ENCODE data around the gene PNKD. TPM values are rescaled to one million over a fixed set of nuclear protein-coding genes. Genes with fewer than 3 reads are reported as not detected.
A peak's percentile ranks its signal among the peaks of the same experiment; 100 is the strongest.

The PNKD gene
- total and polyA plus RNA-seq, 2 donors from 2014 or later, result 90.6 to 244 TPM

DNA sequence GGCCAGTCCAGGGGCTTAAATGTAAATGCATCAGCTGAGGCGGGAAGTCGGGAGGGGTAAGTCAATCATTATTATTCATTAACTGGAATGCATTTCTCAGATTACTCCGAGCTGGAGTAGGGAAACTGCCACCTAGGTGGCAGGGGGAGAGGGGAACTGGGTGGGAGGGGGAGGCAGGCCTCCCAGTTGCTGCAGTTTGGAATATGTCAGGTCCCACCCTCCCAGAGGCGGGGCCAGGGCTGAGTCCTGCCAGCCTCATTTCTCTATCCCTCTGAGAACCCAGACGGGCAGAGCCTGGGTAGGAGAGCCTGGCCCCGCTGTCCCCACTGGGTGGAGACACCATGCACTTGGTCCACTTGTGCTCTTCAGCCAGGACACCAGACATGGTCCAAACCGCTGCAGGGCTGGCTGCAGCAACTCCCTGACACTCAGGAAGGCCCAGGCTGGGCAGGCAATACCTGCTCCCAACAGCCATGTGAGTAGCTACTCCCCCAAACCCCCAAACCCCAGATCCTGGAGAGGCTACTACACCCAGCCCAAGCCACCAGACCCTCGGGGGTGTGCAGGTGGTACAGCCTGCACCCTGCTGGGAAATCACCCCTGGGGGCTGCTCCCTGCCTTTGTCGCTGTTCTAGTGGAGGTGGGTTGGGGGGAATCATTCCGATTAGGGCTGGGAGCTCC, 9.4 kb upstream of the PNKD start, which contains the start of gene GPBAR1:
Gene GPBAR1, plus strand, starts transcription at position 274 of the 681 bp plus-strand sequence. CDS start 1,710 bp downstream, outside the sequence.
- Histone ChIP-seq H3K4me1 (ENCODE audit: control insufficient read depth in 2 of 3, insufficient read depth in 2 of 3, low read depth in 1 of 3, low read length in 3 of 3) (peaks cover 0 to 28% (median 15%) of the 10 kb centered on the region in 3 donors), H3K9ac (ENCODE audit: low read length in 3 of 3) (peak within 1 kb of the TSS in 1 of 3 donors; percentile 19), H3K36me3 (ENCODE audit: control insufficient read depth in 2 of 3, insufficient read depth in 3 of 3, low read length in 3 of 3) (peaks cover 0 to 21% (median 5%) of the 10 kb centered on the region in 3 donors), H3K9me3 (ENCODE audit: control insufficient read depth in 2 of 3, insufficient read depth in 1 of 3, low read length in 3 of 3) (no peaks in the 10 kb centered on the region), H3K27ac (ENCODE audit: low read depth in 2 of 2, low read length in 2 of 2) (peak within 1 kb of the TSS; percentile 51 to 84), H3K4me3 (ENCODE audit: low read length in 3 of 3) (no peak within 1 kb of the TSS), H3K27me3 (ENCODE audit: control insufficient read depth, insufficient read depth, low read length) (no peaks in the 10 kb centered on the region)
- intact Hi-C loops (cut with DNase I), result no loop called here
- TF ChIP-seq, protein P1, sequence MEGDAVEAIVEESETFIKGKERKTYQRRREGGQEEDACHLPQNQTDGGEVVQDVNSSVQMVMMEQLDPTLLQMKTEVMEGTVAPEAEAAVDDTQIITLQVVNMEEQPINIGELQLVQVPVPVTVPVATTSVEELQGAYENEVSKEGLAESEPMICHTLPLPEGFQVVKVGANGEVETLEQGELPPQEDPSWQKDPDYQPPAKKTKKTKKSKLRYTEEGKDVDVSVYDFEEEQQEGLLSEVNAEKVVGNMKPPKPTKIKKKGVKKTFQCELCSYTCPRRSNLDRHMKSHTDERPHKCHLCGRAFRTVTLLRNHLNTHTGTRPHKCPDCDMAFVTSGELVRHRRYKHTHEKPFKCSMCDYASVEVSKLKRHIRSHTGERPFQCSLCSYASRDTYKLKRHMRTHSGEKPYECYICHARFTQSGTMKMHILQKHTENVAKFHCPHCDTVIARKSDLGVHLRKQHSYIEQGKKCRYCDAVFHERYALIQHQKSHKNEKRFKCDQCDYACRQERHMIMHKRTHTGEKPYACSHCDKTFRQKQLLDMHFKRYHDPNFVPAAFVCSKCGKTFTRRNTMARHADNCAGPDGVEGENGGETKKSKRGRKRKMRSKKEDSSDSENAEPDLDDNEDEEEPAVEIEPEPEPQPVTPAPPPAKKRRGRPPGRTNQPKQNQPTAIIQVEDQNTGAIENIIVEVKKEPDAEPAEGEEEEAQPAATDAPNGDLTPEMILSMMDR (IDR thresholded peaks at IDR 0.05; ENCODE audit: borderline replicate concordance, extremely low read depth, insufficient read depth), result no peak
- no peak for FAIRE-seq
- peak; percentile 85 to 92 (median 89) for DNase-seq

DNA sequence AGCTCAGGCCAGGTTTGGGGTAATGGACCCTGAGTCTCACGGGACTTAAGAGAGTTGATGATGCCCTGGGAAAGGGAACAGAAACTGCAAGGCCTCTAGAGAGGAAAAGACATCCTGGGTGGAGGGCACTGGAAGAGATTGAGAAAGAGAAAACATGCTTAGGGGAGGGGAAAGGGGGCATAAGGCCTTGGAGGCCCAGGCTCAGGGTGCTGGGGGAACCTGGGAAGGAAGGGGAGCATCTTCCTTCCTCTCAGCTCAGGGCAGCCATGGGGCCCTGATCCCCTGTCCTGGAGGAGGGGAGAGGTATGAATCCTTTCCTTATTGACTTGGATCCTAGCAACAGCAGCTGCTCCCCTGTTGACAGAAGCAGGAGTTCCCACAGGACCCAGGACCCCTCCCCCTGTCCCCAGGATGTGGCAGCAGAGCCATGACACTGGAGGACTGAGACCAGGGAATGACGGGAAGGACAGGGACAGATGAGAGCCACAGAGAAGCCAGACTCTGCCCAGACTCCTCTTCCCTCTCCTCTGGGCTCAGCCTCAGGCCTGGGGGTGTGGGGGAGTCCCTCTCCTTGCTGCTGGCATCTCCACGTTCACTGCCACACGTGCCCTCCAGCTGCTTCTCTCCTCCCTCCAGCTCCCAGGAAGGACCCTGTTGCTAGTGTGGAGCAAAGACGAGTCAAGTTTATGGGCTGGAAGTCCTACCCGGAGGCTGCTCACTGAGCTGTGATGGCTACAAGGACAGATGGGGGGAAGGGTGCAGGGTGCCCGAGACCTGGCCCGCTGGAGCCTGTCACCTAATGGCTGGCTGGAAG, 8.7 kb upstream of the PNKD start:
- Histone ChIP-seq H3K9ac (ENCODE audit: low read length in 3 of 3) (peak overlapping the region in 1 of 3 donors; percentile 12), H3K27me3 (ENCODE audit: control insufficient read depth, insufficient read depth, low read length) (no peaks in the 10 kb centered on the region), H3K4me1 (ENCODE audit: control insufficient read depth in 2 of 3, insufficient read depth in 2 of 3, low read depth in 1 of 3, low read length in 3 of 3) (peaks cover 0 to 28% (median 15%) of the 10 kb centered on the region in 3 donors), H3K9me3 (ENCODE audit: control insufficient read depth in 2 of 3, insufficient read depth in 1 of 3, low read length in 3 of 3) (no peaks in the 10 kb centered on the region), H3K27ac (ENCODE audit: low read depth in 2 of 2, low read length in 2 of 2) (no peak overlapping the region), H3K4me3 (ENCODE audit: low read length in 3 of 3) (no peak overlapping the region), H3K36me3 (ENCODE audit: control insufficient read depth in 2 of 3, insufficient read depth in 3 of 3, low read length in 3 of 3) (peaks cover 0 to 28% (median 9%) of the 10 kb centered on the region in 3 donors)
- TF ChIP-seq, protein P1 (IDR thresholded peaks at IDR 0.05; ENCODE audit: borderline replicate concordance, extremely low read depth, insufficient read depth), result no peak
- intact Hi-C loops (cut with DNase I), result no loop called here
- FAIRE-seq, result no peak
- peak in 4 of 5 donors; percentile 50 to 64 (median 52) for DNase-seq

DNA sequence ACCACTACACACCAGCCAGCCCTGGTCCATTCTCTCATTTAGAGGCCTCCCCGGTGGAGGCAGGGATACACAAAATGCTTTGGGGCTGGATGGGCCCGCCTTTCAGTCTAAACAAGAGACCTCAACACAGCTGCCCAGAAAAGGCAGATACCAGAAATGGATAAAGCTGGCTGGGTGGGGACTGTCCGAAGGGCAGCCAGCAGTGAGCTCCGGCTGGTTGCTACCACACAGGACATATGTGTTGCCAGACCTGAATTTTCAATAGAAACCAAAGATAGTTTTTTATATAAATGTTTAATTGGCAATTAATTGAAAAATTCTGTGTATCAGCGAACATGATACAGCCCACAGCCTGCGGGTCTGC, 8.1 kb upstream of the PNKD start:
- Histone ChIP-seq H3K9ac (ENCODE audit: low read length in 3 of 3) (no peak overlapping the region), H3K4me3 (ENCODE audit: low read length in 3 of 3) (no peak overlapping the region), H3K9me3 (ENCODE audit: control insufficient read depth in 2 of 3, insufficient read depth in 1 of 3, low read length in 3 of 3) (no peaks in the 10 kb centered on the region), H3K27me3 (ENCODE audit: control insufficient read depth, insufficient read depth, low read length) (no peaks in the 10 kb centered on the region), H3K27ac (ENCODE audit: low read depth in 2 of 2, low read length in 2 of 2) (no peak overlapping the region), H3K4me1 (ENCODE audit: control insufficient read depth in 2 of 3, insufficient read depth in 2 of 3, low read depth in 1 of 3, low read length in 3 of 3) (peaks cover 0 to 28% (median 15%) of the 10 kb centered on the region in 3 donors), H3K36me3 (ENCODE audit: control insufficient read depth in 2 of 3, insufficient read depth in 3 of 3, low read length in 3 of 3) (peaks cover 0 to 34% (median 9%) of the 10 kb centered on the region in 3 donors)
- FAIRE-seq (no peak), DNase-seq (no peak)
- intact Hi-C loops (cut with DNase I), result no loop called here
- TF ChIP-seq, protein P1 (IDR thresholded peaks at IDR 0.05; ENCODE audit: borderline replicate concordance, extremely low read depth, insufficient read depth), result no peak

Measured in kidney (tissue), 14 donors.